Gastroesophageal sphincter (tissue), 3 donors: Measurements from ENCODE around the gene ACTN4.

ENCODE experiments used
- CTCF ChIP-seq, 4 experiments: fragments of 200-600 bp in 2 of 4; fragments of 450-650 bp in 2 of 4; sonication (generic) in 1 of 4; IDR thresholded peaks; one replicate each; pipeline ENCODE4 v1.5.1; 2017 to 2019; ENCODE audit warnings: antibody characterized with exemption in 4 of 4, mild to moderate bottlenecking in 2 of 4, moderate library complexity in 2 of 4
- POLR2A ChIP-seq, 2 donors: fragments of 450-650 bp; IDR thresholded peaks; one replicate each; pipeline ENCODE4 v1.6.1; 2017; ENCODE audit warnings: antibody characterized with exemption in 2 of 2, mild to moderate bottlenecking in 2 of 2, moderate library complexity in 1 of 2

- no peak for TF ChIP-seq CTCF (IDR thresholded peaks at IDR 0.05)
- TF ChIP-seq POLR2A (IDR thresholded peaks at IDR 0.05), result no peak
Measured at GRCh38 chr19:38737921-38738737, 90.7 kb downstream of the ACTN4 start.
